ENCODE measurements around the gene GBP6.

DNA sequence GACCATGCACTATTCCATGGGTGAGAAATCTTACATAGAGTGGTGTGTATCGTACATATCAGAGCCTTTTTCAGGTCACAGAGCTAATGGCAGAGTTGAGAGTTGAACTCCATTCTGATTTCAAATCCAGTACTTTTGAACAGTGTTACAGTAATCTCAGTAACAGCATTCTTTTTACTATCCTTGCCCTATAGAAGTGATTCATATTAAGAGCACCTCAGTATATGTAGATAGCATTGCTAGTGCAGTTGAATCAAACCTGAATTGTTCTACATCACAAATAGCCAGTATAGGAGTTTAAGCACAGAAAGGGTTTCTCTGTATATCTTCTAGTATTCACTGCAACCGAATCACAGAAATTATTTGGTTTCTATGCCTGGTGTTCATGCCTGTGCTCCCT, 11.4 kb upstream of the GBP6 start:
- TF ChIP-seq, protein P1, sequence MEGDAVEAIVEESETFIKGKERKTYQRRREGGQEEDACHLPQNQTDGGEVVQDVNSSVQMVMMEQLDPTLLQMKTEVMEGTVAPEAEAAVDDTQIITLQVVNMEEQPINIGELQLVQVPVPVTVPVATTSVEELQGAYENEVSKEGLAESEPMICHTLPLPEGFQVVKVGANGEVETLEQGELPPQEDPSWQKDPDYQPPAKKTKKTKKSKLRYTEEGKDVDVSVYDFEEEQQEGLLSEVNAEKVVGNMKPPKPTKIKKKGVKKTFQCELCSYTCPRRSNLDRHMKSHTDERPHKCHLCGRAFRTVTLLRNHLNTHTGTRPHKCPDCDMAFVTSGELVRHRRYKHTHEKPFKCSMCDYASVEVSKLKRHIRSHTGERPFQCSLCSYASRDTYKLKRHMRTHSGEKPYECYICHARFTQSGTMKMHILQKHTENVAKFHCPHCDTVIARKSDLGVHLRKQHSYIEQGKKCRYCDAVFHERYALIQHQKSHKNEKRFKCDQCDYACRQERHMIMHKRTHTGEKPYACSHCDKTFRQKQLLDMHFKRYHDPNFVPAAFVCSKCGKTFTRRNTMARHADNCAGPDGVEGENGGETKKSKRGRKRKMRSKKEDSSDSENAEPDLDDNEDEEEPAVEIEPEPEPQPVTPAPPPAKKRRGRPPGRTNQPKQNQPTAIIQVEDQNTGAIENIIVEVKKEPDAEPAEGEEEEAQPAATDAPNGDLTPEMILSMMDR (conservative IDR thresholded peaks at IDR 0.05): no peak
- TF ChIP-seq ZFX (IDR thresholded peaks at IDR 0.05): no peak
